HL-60 (cell line): ENCODE results near the gene ZNF462.

Experiments
- DNase-seq, 2 experiments: peaks; one replicate each; pipeline ENCODE4 v3.0.0-alpha.2; 2010 to 2020; ENCODE audit warnings: low read depth in 1 of 2, low spot score in 1 of 2
- H3K27ac ChIP-seq: fragments of 250-450 bp; sonication (Bioruptor Pico); replicated peaks from 2 replicates; pipeline ENCODE4 v1.5.1; 2020; ENCODE audit warnings: mild to moderate bottlenecking, moderate library complexity
- H3K27me3 ChIP-seq: fragments of 250-450 bp; sonication (Bioruptor Pico); 2 replicates; pipeline ENCODE4 v1.5.1; 2021; ENCODE audit warnings: mild to moderate bottlenecking, moderate library complexity; ENCODE audit not compliant: insufficient read depth, poor library complexity, severe bottlenecking
- H3K4me3 ChIP-seq: replicated peaks from 2 replicates; pipeline ENCODE4 v1.5.1; 2011; ENCODE audit warnings: mild to moderate bottlenecking, control low read depth, low read length; ENCODE audit not compliant: insufficient read depth
- GABPA ChIP-seq: IDR thresholded peaks from 2 replicates; pipeline ENCODE4 v1.6.1; 2012; ENCODE audit warnings: low read depth
- POLR2AphosphoS5 ChIP-seq: IDR thresholded peaks from 2 replicates; pipeline ENCODE4 v1.6.1; 2012; ENCODE audit warnings: low read depth
- SPI1 ChIP-seq: IDR thresholded peaks from 2 replicates; pipeline ENCODE4 v1.6.1; 2012; ENCODE audit warnings: low read depth, mild to moderate bottlenecking, borderline replicate concordance
- TF ChIP-seq, protein P1 (sequence below): IDR thresholded peaks from 2 replicates; pipeline ENCODE4 v1.6.1; 2012; ENCODE audit warnings: low read depth; ENCODE audit not compliant: insufficient replicate concordance
- TF ChIP-seq, protein P2 (sequence below): IDR thresholded peaks from one replicate; pipeline ENCODE4 v1.5.1; 2011; ENCODE audit warnings: low read length, control low read depth, inconsistent platforms; ENCODE audit not compliant: insufficient read depth

Gene ZNF462

GRCh38 chr9:106945727-106946660 lies 83.0 kb downstream of the ZNF462 start:
- no peak for DNase-seq
- TF ChIP-seq SPI1, result no peak
- TF ChIP-seq, protein P1, sequence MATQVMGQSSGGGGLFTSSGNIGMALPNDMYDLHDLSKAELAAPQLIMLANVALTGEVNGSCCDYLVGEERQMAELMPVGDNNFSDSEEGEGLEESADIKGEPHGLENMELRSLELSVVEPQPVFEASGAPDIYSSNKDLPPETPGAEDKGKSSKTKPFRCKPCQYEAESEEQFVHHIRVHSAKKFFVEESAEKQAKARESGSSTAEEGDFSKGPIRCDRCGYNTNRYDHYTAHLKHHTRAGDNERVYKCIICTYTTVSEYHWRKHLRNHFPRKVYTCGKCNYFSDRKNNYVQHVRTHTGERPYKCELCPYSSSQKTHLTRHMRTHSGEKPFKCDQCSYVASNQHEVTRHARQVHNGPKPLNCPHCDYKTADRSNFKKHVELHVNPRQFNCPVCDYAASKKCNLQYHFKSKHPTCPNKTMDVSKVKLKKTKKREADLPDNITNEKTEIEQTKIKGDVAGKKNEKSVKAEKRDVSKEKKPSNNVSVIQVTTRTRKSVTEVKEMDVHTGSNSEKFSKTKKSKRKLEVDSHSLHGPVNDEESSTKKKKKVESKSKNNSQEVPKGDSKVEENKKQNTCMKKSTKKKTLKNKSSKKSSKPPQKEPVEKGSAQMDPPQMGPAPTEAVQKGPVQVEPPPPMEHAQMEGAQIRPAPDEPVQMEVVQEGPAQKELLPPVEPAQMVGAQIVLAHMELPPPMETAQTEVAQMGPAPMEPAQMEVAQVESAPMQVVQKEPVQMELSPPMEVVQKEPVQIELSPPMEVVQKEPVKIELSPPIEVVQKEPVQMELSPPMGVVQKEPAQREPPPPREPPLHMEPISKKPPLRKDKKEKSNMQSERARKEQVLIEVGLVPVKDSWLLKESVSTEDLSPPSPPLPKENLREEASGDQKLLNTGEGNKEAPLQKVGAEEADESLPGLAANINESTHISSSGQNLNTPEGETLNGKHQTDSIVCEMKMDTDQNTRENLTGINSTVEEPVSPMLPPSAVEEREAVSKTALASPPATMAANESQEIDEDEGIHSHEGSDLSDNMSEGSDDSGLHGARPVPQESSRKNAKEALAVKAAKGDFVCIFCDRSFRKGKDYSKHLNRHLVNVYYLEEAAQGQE, result no peak
- no peak for TF ChIP-seq POLR2AphosphoS5
- no peak for TF ChIP-seq GABPA
- TF ChIP-seq, protein P2, sequence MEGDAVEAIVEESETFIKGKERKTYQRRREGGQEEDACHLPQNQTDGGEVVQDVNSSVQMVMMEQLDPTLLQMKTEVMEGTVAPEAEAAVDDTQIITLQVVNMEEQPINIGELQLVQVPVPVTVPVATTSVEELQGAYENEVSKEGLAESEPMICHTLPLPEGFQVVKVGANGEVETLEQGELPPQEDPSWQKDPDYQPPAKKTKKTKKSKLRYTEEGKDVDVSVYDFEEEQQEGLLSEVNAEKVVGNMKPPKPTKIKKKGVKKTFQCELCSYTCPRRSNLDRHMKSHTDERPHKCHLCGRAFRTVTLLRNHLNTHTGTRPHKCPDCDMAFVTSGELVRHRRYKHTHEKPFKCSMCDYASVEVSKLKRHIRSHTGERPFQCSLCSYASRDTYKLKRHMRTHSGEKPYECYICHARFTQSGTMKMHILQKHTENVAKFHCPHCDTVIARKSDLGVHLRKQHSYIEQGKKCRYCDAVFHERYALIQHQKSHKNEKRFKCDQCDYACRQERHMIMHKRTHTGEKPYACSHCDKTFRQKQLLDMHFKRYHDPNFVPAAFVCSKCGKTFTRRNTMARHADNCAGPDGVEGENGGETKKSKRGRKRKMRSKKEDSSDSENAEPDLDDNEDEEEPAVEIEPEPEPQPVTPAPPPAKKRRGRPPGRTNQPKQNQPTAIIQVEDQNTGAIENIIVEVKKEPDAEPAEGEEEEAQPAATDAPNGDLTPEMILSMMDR, result no peak
- Histone ChIP-seq H3K4me3 (no peak overlapping the region), H3K27ac (no peak overlapping the region), H3K27me3 (no peaks in the 10 kb centered on the region)

DNA sequence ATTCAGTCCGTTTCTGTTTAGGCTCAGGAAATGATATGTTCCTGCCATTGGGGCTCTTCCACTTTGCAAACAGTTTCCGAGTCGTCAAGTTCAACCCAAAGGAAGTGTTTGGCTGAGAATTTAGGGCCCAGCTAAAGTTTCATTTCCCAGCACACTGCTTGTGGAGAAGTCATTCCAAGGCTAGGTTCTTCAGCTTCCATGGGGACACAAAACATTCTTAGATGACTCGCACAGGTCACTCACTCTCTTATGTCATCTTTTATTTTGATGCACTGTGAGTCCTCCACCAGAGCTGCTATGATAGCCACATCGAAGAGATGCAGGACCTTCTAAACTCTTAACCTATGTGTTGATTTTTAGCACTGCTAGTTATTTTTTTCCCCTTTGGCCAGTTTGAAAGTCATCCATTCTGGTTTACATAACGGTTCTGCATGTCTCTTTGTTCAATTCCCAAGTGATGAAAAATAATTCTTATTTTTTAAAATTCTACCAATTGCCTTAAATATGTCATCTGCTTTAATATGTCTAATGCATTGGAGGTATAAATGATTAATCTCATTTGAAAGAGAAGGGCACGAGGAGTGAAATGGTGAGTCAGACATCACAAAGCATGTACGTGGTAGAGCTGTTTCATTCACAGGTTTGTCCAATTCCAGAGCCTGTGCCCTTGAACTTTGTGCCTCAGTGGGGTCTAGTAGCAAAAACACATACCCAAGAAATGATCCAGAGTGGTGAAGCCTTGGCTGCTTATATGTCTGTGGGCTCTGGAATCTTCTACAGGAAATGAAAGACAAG lies 84.3 kb downstream of the ZNF462 start:
- no peak for TF ChIP-seq SPI1
- TF ChIP-seq POLR2AphosphoS5, result no peak
- TF ChIP-seq GABPA, result no peak
- TF ChIP-seq, protein P1, result no peak
- TF ChIP-seq, protein P2, result no peak
- Histone ChIP-seq H3K4me3 (no peak overlapping the region), H3K27me3 (no peaks in the 10 kb centered on the region), H3K27ac (no peak overlapping the region)
- DNase-seq, result no peak

- no peak for DNase-seq
- no peaks in the 10 kb centered on the region for H3K27me3 ChIP-seq
- TF ChIP-seq, protein P2, result no peak
- TF ChIP-seq SPI1 (no peak), POLR2AphosphoS5 (no peak)
- TF ChIP-seq, protein P1, result no peak
- no peak overlapping the region for H3K27ac ChIP-seq
- no peak overlapping the region for H3K4me3 ChIP-seq
Observed at GRCh38 chr9:106953174-106953573, 90.2 kb downstream of the ZNF462 start.
